Ovary (tissue), 3 donors: Measurements from ENCODE around the gene SDF2.

ENCODE experiments used
- CTCF ChIP-seq, 3 donors: fragments of 450-650 bp in 2 of 3; fragments of 200-600 bp in 1 of 3; IDR thresholded peaks; one replicate each; pipeline versions ENCODE4 v1.5.1 to v1.8.0; 2016 to 2022; ENCODE audit warnings: antibody characterized with exemption in 3 of 3, mild to moderate bottlenecking in 1 of 3
- EP300 ChIP-seq: sonication (generic); formaldehyde crosslinking; IDR thresholded peaks from one replicate; pipeline ENCODE4 v1.6.1; 2017; ENCODE audit warnings: antibody characterized with exemption
- POLR2A ChIP-seq: fragments of 450-650 bp; IDR thresholded peaks from one replicate; pipeline ENCODE4 v1.6.1; 2017; ENCODE audit warnings: antibody characterized with exemption, mild to moderate bottlenecking, moderate library complexity
- donor health status: DM: no; HTN: no; CAD: no.

GRCh38 chr17:28655160-28655559 is 6.5 kb downstream of the SDF2 start:
- TF ChIP-seq CTCF (IDR thresholded peaks at IDR 0.05) (no peak), EP300 (no peak), POLR2A (no peak)
